Measurements from ENCODE around the gene GABRR2.

DNA sequence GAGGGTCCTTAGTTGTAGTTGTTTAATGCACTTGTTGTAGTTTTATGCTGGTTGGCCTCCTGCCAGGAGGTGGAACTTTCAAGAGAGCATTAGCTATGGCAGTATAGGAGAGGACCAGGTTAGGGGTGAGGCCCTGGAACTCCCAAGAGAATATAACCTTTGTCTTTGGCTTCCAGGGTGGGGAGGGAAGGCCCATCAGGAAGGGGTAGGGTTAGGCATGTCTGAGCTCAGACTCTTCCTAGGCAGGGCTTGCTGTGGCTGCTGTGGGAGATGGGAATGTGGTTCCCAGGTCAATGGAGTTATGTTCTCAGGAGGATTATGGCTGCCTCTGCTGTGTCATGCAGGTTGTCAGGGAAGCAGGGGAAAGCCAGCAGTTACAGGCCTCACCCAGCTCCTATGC lies 77.9 kb downstream of the GABRR2 start:
- TF ChIP-seq SETDB1 (IDR thresholded peaks at IDR 0.05; ENCODE audit: insufficient read length, low read length) (no peak), ZNF785 (tag by site-specific recombination; IDR thresholded peaks at IDR 0.05) (no peak), EGR2 (tag by site-specific recombination; IDR thresholded peaks at IDR 0.05; ENCODE audit: low read depth) (no peak)
- TF ChIP-seq, protein P1, sequence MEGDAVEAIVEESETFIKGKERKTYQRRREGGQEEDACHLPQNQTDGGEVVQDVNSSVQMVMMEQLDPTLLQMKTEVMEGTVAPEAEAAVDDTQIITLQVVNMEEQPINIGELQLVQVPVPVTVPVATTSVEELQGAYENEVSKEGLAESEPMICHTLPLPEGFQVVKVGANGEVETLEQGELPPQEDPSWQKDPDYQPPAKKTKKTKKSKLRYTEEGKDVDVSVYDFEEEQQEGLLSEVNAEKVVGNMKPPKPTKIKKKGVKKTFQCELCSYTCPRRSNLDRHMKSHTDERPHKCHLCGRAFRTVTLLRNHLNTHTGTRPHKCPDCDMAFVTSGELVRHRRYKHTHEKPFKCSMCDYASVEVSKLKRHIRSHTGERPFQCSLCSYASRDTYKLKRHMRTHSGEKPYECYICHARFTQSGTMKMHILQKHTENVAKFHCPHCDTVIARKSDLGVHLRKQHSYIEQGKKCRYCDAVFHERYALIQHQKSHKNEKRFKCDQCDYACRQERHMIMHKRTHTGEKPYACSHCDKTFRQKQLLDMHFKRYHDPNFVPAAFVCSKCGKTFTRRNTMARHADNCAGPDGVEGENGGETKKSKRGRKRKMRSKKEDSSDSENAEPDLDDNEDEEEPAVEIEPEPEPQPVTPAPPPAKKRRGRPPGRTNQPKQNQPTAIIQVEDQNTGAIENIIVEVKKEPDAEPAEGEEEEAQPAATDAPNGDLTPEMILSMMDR (tag by site-specific recombination; IDR thresholded peaks at IDR 0.05), result no peak
- TF ChIP-seq, protein P2, sequence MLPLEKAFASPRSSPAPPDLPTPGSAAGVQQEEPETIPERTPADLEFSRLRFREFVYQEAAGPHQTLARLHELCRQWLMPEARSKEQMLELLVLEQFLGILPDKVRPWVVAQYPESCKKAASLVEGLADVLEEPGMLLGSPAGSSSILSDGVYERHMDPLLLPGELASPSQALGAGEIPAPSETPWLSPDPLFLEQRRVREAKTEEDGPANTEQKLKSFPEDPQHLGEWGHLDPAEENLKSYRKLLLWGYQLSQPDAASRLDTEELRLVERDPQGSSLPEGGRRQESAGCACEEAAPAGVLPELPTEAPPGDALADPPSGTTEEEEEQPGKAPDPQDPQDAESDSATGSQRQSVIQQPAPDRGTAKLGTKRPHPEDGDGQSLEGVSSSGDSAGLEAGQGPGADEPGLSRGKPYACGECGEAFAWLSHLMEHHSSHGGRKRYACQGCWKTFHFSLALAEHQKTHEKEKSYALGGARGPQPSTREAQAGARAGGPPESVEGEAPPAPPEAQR (tag by site-specific recombination; IDR thresholded peaks at IDR 0.05), result no peak
- TF ChIP-seq, protein P3, sequence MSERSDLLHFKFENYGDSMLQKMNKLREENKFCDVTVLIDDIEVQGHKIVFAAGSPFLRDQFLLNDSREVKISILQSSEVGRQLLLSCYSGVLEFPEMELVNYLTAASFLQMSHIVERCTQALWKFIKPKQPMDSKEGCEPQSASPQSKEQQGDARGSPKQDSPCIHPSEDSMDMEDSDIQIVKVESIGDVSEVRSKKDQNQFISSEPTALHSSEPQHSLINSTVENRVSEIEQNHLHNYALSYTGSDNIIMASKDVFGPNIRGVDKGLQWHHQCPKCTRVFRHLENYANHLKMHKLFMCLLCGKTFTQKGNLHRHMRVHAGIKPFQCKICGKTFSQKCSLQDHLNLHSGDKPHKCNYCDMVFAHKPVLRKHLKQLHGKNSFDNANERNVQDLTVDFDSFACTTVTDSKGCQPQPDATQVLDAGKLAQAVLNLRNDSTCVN (tag by site-specific recombination; optimal IDR thresholded peaks at IDR 0.05), result no peak
